ENCODE measurements around the gene RNF103.
"Not testable (repeated sequence)": the region's sequence is repeated elsewhere in the genome, so short reads cannot be mapped to it uniquely, and the experiment has no call there.

RNF103 gene

GRCh38 chr2:86625096-86625495 lies 1.4 kb upstream of the RNF103 start:
- DNase-seq (ENCODE audit: low read depth) = no peak

- DNase-seq (ENCODE audit: low read depth) = no peak
These were observed 542 bp upstream of the RNF103 start for GRCh38 chr2:86624267-86624547.

- DNase-seq (ENCODE audit: low read depth) = no peak
These were observed 597 bp downstream of the RNF103 start for GRCh38 chr2:86623043-86623493.

GRCh38 chr2:86622519-86623042 lies 1.1 kb downstream of the RNF103 start:
- DNase-seq (ENCODE audit: low read depth) = peak; percentile 28

GRCh38 chr2:86621280-86621943 lies 2.3 kb downstream of the RNF103 start:
- peak; percentile 53 for DNase-seq (ENCODE audit: low read depth)

GRCh38 chr2:86617738-86618137 lies 5.9 kb downstream of the RNF103 start:
- DNase-seq (ENCODE audit: low read depth) = no peak

- DNase-seq (ENCODE audit: low read depth) = no peak
These were observed 6.5 kb downstream of the RNF103 start for GRCh38 chr2:86617153-86617552.

GRCh38 chr2:86616502-86616901 lies 7.2 kb downstream of the RNF103 start:
- no peak for DNase-seq (ENCODE audit: low read depth)

GRCh38 chr2:86615596-86615995 lies 8.1 kb downstream of the RNF103 start:
- DNase-seq (ENCODE audit: low read depth) = no peak

GRCh38 chr2:86613515-86613914 lies 10.2 kb downstream of the RNF103 start:
- DNase-seq (ENCODE audit: low read depth) = no peak

GRCh38 chr2:86610871-86611270 lies 12.8 kb downstream of the RNF103 start:
- DNase-seq (ENCODE audit: low read depth) = no peak

GRCh38 chr2:86608832-86609410 lies 14.7 kb downstream of the RNF103 start:
- DNase-seq (ENCODE audit: low read depth) = no peak

- DNase-seq (ENCODE audit: low read depth) = no peak
These were observed 19.8 kb downstream of the RNF103 start for GRCh38 chr2:86603905-86604304.

GRCh38 chr2:86598966-86599365 lies 24.7 kb downstream of the RNF103 start:
- DNase-seq (ENCODE audit: low read depth) = no peak

GRCh38 chr2:86596118-86596517 lies 27.5 kb downstream of the RNF103 start:
- DNase-seq (ENCODE audit: low read depth) = no peak

- DNase-seq (ENCODE audit: low read depth) = no peak
These were observed 30.4 kb downstream of the RNF103 start for GRCh38 chr2:86593266-86593665.

- peak; percentile 25 for DNase-seq (ENCODE audit: low read depth)
These were observed 31.0 kb downstream of the RNF103 start for GRCh38 chr2:86592547-86593230.

GRCh38 chr2:86589701-86590100 lies 34.0 kb downstream of the RNF103 start:
- DNase-seq (ENCODE audit: low read depth) = not testable (repeated sequence)

- DNase-seq (ENCODE audit: low read depth) = peak; percentile 82
These were observed 39.3 kb downstream of the RNF103 start for GRCh38 chr2:86584151-86584913.

GRCh38 chr2:86580560-86580959 lies 43.1 kb downstream of the RNF103 start:
- no peak for DNase-seq (ENCODE audit: low read depth)

GRCh38 chr2:86577817-86578456 lies 45.7 kb downstream of the RNF103 start:
- DNase-seq (ENCODE audit: low read depth) = no peak

GRCh38 chr2:86570059-86570458 lies 53.6 kb downstream of the RNF103 start:
- DNase-seq (ENCODE audit: low read depth) = peak; percentile 11

Data from iris pigment epithelial cell (primary cell).